Subcutaneous abdominal adipose tissue (tissue), 5 donors: Measurements from ENCODE around the gene PPP2R2D.
A peak's percentile ranks its signal among the peaks of the same experiment; 100 is the strongest.
"Not testable (repeated sequence)": the region's sequence is repeated elsewhere in the genome, so short reads cannot be mapped to it uniquely, and the experiment has no call there.

Experiments used
- H3K27ac ChIP-seq: one replicate; pipeline ENCODE4 v1.7.0; 2013; ENCODE audit warnings: low read depth, mild to moderate bottlenecking, inconsistent platforms, low read length, moderate library complexity
- H3K27me3 ChIP-seq, 5 donors: one replicate each; pipeline ENCODE4 v1.7.0; 2013; ENCODE audit warnings: low read length in 5 of 5, inconsistent platforms in 1 of 5; ENCODE audit not compliant: control insufficient read depth in 5 of 5, insufficient read depth in 4 of 5
- H3K36me3 ChIP-seq, 5 donors: one replicate each; pipeline ENCODE4 v1.7.0; 2013; ENCODE audit warnings: low read length in 5 of 5; ENCODE audit not compliant: control insufficient read depth in 5 of 5, insufficient read depth in 5 of 5
- H3K4me1 ChIP-seq, 5 donors: one replicate each; pipeline ENCODE4 v1.7.0; 2013; ENCODE audit warnings: low read length in 5 of 5, mild to moderate bottlenecking in 3 of 5, moderate library complexity in 1 of 5; ENCODE audit not compliant: control insufficient read depth in 5 of 5, insufficient read depth in 5 of 5
- H3K4me3 ChIP-seq, 5 donors: one replicate each; pipeline ENCODE4 v1.7.0; 2013; ENCODE audit warnings: low read length in 5 of 5, low read depth in 1 of 5
- H3K9ac ChIP-seq, 5 donors: one replicate each; pipeline ENCODE4 v1.7.0; 2013; ENCODE audit warnings: low read length in 5 of 5, mild to moderate bottlenecking in 4 of 5, moderate library complexity in 3 of 5
- H3K9me3 ChIP-seq, 5 donors: one replicate each; pipeline ENCODE4 v1.7.0; 2013; ENCODE audit warnings: low read length in 5 of 5; ENCODE audit not compliant: control insufficient read depth in 5 of 5
- donor health status: healthy.
- donor health status: healthy.
- donor health status: healthy.
- donor health status: healthy.
- donor health status: healthy.

The PPP2R2D gene

GRCh38 chr10:131987786-131988185 lies 87.0 kb downstream of the PPP2R2D start:
- not testable (repeated sequence) for H3K4me3 ChIP-seq

DNA sequence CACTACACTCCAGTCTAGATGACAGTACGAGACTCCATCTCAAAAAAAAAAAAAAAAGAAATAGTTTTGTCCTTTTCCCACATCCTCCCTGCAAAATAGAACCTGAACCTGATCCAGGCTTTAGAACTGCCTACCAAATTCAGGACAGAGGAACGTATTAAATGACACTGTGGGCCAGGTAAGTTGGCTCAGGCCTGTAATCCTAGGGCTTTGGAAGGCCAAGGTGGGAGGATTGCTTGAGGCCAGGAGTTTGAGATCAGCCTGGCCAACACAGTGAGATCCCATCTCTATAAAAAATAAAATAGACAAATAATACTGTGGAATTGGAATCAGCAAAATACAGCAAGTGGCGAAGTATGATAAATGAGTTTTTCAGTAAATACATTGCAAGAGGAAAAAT lies 90.9 kb downstream of the PPP2R2D start:
- Histone ChIP-seq H3K9me3 (no peaks in the 10 kb centered on the region), H3K9ac (no peak overlapping the region), H3K4me1 (peaks cover 3 to 12% (median 7%) of the 10 kb centered on the region in 5 donors), H3K36me3 (no peaks in the 10 kb centered on the region), H3K4me3 (no peak overlapping the region), H3K27me3 (no peaks in the 10 kb centered on the region), H3K27ac (no peak overlapping the region)

More at GRCh38 chr10:131987786-131988185, 87.0 kb downstream of the PPP2R2D start:
- H3K9me3 ChIP-seq, H3K27ac ChIP-seq, H3K27me3 ChIP-seq, H3K9ac ChIP-seq, H3K36me3 ChIP-seq, H3K4me1 ChIP-seq: not testable (repeated sequence)

DNA sequence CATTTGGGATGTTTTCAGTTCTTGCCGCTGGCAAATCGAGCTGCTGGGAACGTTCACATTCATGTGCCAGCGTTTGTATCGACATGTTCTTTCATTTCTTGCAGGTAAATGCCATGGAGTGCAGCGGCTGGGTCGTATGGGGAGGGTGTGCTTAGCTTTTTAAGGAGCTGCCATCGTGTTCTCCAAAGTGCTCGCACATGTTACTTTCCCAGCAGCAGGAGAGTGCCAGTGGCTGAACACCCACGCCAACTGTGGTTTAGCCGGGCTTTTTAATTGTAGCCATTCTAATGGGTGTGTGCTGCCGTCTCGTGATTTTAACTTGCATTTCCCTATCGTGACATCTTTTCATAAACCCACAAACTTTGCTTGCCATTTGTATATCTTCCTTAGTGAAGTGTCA lies 92.5 kb downstream of the PPP2R2D start:
- Histone ChIP-seq H3K4me3 (no peak overlapping the region), H3K4me1 (peaks cover 12 to 28% (median 22%) of the 10 kb centered on the region in 5 donors), H3K27me3 (no peaks in the 10 kb centered on the region), H3K27ac (no peak overlapping the region), H3K9ac (no peak overlapping the region), H3K9me3 (no peaks in the 10 kb centered on the region), H3K36me3 (no peaks in the 10 kb centered on the region)

DNA sequence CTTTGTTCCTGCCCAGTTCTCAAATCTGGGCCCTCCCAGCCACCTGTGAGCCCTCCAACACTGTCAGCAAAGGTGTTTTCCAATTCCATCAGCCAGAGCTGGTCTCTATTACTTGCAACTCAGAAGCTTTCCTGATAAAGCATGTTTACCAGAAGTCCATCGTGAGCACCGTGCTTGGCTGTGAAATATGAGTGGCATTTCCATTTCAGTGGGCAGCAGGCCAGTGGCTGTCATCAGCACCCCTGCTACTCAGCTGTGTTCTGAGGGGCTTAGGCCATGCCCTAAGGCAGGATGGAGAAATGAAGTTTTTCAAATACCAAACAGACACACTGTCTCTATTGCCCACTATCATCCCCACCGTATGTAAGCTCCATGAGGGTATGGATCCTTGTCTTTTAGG lies 93.6 kb downstream of the PPP2R2D start:
- Histone ChIP-seq H3K27ac (no peak overlapping the region), H3K4me3 (no peak overlapping the region), H3K4me1 (peaks cover 12 to 39% (median 33%) of the 10 kb centered on the region in 5 donors), H3K27me3 (no peaks in the 10 kb centered on the region), H3K9me3 (no peaks in the 10 kb centered on the region), H3K9ac (no peak overlapping the region), H3K36me3 (no peaks in the 10 kb centered on the region)

- H3K9ac ChIP-seq, result peak overlapping the region in 2 of 5 donors; percentile 6 to 10
- H3K4me3 ChIP-seq, result peak overlapping the region; percentile 8 to 64 (median 50)
- H3K4me1 ChIP-seq, result peaks cover 12 to 48% (median 38%) of the 10 kb centered on the region in 5 donors
- H3K9me3 ChIP-seq, result no peaks in the 10 kb centered on the region
- peak overlapping the region; percentile 78 for H3K27ac ChIP-seq
- H3K36me3 ChIP-seq, result no peaks in the 10 kb centered on the region
- H3K27me3 ChIP-seq, result no peaks in the 10 kb centered on the region
These were observed 95.9 kb downstream of the PPP2R2D start for GRCh38 chr10:131996466-131997365.

DNA sequence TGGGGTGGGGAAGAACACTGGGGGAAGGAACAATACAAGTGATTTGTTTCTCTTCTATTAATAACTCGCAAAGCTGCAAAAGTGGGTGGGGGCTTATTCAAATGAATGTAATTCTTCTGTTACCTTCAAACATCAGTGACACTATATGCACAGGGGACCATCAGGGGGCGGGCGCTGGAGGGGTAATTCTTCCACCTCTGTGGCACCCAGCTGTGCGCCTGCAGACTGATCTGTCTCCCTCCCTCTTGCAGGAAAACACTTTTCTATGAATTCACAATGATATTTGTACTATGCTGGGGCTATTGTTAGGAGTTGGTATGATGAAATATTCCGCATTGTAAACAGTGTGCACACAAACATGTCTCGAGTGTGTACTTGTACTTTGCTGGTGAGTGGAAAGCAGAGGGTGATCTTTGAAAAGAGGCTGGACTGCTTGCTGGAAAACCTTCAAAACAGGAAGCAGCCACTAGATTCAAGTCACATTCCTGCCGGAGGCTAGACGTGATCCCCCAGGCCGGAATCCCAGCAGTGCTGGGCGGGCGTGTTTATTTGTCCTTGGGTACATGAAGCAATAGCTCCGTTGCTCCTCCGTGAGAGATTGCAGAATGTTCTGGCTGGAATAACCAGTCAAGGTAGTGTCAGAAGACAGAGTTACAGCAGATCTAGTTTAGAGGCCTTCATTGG lies 96.7 kb downstream of the PPP2R2D start:
- Histone ChIP-seq H3K9ac (peak overlapping the region in 2 of 5 donors; percentile 6 to 58), H3K4me1 (peaks cover 12 to 48% (median 38%) of the 10 kb centered on the region in 5 donors), H3K36me3 (no peaks in the 10 kb centered on the region), H3K9me3 (no peaks in the 10 kb centered on the region), H3K27ac (peak overlapping the region; percentile 78), H3K27me3 (no peaks in the 10 kb centered on the region), H3K4me3 (peak overlapping the region in 4 of 5 donors; percentile 8 to 64 (median 18))

- Histone ChIP-seq H3K9me3 (no peaks in the 10 kb centered on the region), H3K4me3 (peak overlapping the region in 2 of 5 donors; percentile 11 to 25), H3K9ac (peak overlapping the region in 1 of 5 donors; percentile 58), H3K36me3 (no peaks in the 10 kb centered on the region), H3K4me1 (peaks cover 12 to 48% (median 38%) of the 10 kb centered on the region in 5 donors), H3K27ac (peak overlapping the region; percentile 78), H3K27me3 (no peaks in the 10 kb centered on the region)
These were observed 97.4 kb downstream of the PPP2R2D start for GRCh38 chr10:131998050-131998844.

- Histone ChIP-seq H3K4me1 (peaks cover 12 to 48% (median 38%) of the 10 kb centered on the region in 5 donors), H3K4me3 (no peak overlapping the region), H3K36me3 (no peaks in the 10 kb centered on the region), H3K27ac (peak overlapping the region; percentile 78), H3K9me3 (no peaks in the 10 kb centered on the region), H3K27me3 (no peaks in the 10 kb centered on the region), H3K9ac (no peak overlapping the region)
These were observed 98.3 kb downstream of the PPP2R2D start for GRCh38 chr10:131998845-131999681.
